Lung (tissue), 5 donors: ENCODE data around the gene RAB26. TPM values are rescaled to one million over a fixed set of nuclear protein-coding genes. Genes with fewer than 3 reads are reported as not detected.

Source experiments
- polyA plus RNA-seq, 2 donors: library from polyadenylated mRNA; stranded (reverse); fragments of 200-250 nt; gene quantifications; one replicate each; pipeline ENCODE4 v1.2.1, GENCODE V29; 2013
- small RNA-seq: library from RNA; depleted of rRNA; stranded (forward); fragments of <200 nt; gene quantifications from one replicate; pipeline ENCODE3, GENCODE V24; 2014; ENCODE audit warnings: low replicate concordance
- total RNA-seq, 2 donors: library from RNA; depleted of rRNA in 1 of 2; stranded (reverse); fragments of >200 nt in 1 of 2; gene quantifications; one replicate each; pipeline ENCODE4 v1.2.1, GENCODE V29; 2014 to 2021
- donor health status: Bipolar disorder and iron deficiency.
- donor health status: healthy.
- donor health status: DM: yes; HTN: yes; CAD: no.

The RAB26 gene
- total and polyA plus RNA-seq, 4 donors: 0.30 to 1.0 (median 0.72) TPM

Small RNA genes within 50 kb of the gene (small RNA-seq; reads per million reads assigned to genes)
- not detected for gene MIR3180-5
- not detected for gene MIR4516
- not detected for gene RF00019
- not detected for gene SNORD60

Other genes with a start within 250 kb of the RAB26 start
- gene HS3ST6, start 230.2 kb upstream of the RAB26 start, total RNA-seq: 1 to 10 TPM in 1 of 2 donors, under 1 TPM in 1; 0.40 to 5.9 TPM
- 1 to 10 TPM in 1 of 2 donors, under 1 TPM in 1; 0.71 to 2.1 TPM for gene HS3ST6, start 230.2 kb upstream of the RAB26 start, polyA plus RNA-seq
- gene MSRB1, start 205.4 kb upstream of the RAB26 start, total RNA-seq: 10 to 100 TPM; 11.1 to 52.1 TPM
- gene MSRB1, start 205.4 kb upstream of the RAB26 start, polyA plus RNA-seq: 100 to 1,000 TPM in 1 of 2 donors, 10 to 100 TPM in 1; 50.2 to 164 TPM
- gene RPL3L, start 193.9 kb upstream of the RAB26 start, total RNA-seq: not detected
- under 1 TPM; 0.01 to 0.04 TPM for gene RPL3L, start 193.9 kb upstream of the RAB26 start, polyA plus RNA-seq
- gene NDUFB10, start 189.1 kb upstream of the RAB26 start, total RNA-seq: 100 to 1,000 TPM; 107 to 124 TPM
- gene NDUFB10, start 189.1 kb upstream of the RAB26 start, polyA plus RNA-seq: 100 to 1,000 TPM; 139 to 187 TPM
- 1,000 to 10,000 TPM; 1,331 to 2,412 TPM for gene RPS2, start 183.8 kb upstream of the RAB26 start, total RNA-seq
- 1,000 to 10,000 TPM; 3,147 to 5,214 TPM for gene RPS2, start 183.8 kb upstream of the RAB26 start, polyA plus RNA-seq
- gene RNF151, start 181.8 kb upstream of the RAB26 start, total RNA-seq: not detected
- gene RNF151, start 181.8 kb upstream of the RAB26 start, polyA plus RNA-seq: under 1 TPM in 1 of 2 donors, not detected in 1; 0.15 TPM
- 10 to 100 TPM; 23.9 to 35.4 TPM for gene TBL3, start 176.6 kb upstream of the RAB26 start, total RNA-seq
- gene TBL3, start 176.6 kb upstream of the RAB26 start, polyA plus RNA-seq: 10 to 100 TPM; 52.8 to 58.8 TPM
- 1 to 10 TPM in 1 of 2 donors, under 1 TPM in 1; 0.28 to 4.5 TPM for gene NOXO1, start 167.2 kb upstream of the RAB26 start, total RNA-seq
- 1 to 10 TPM; 2.0 to 7.3 TPM for gene NOXO1, start 167.2 kb upstream of the RAB26 start, polyA plus RNA-seq
- 10 to 100 TPM in 1 of 2 donors, 1 to 10 TPM in 1; 7.4 to 32.6 TPM for gene GFER, start 164.4 kb upstream of the RAB26 start, total RNA-seq
- 10 to 100 TPM; 18.6 to 63.5 TPM for gene GFER, start 164.4 kb upstream of the RAB26 start, polyA plus RNA-seq
- under 1 TPM; 0.40 to 0.46 TPM for gene SYNGR3, start 158.7 kb upstream of the RAB26 start, total RNA-seq
- gene SYNGR3, start 158.7 kb upstream of the RAB26 start, polyA plus RNA-seq: under 1 TPM; 0.10 to 0.69 TPM
- gene ZNF598, start 138.8 kb upstream of the RAB26 start, total RNA-seq: 10 to 100 TPM; 13.9 to 49.8 TPM
- 10 to 100 TPM; 29.1 to 42.8 TPM for gene ZNF598, start 138.8 kb upstream of the RAB26 start, polyA plus RNA-seq
- gene NPW, start 128.8 kb upstream of the RAB26 start, total RNA-seq: 1 to 10 TPM in 1 of 2 donors, under 1 TPM in 1; 0.71 to 1.3 TPM
- gene NPW, start 128.8 kb upstream of the RAB26 start, polyA plus RNA-seq: under 1 TPM; 0.12 to 0.34 TPM
- 100 to 1,000 TPM; 142 to 468 TPM for gene NHERF2, start 121.7 kb upstream of the RAB26 start, total RNA-seq
- 100 to 1,000 TPM; 192 to 297 TPM for gene NHERF2, start 121.7 kb upstream of the RAB26 start, polyA plus RNA-seq
- 10 to 100 TPM; 19.3 to 37.8 TPM for gene NTHL1, start 100.8 kb upstream of the RAB26 start, total RNA-seq
- gene NTHL1, start 100.8 kb upstream of the RAB26 start, polyA plus RNA-seq: 10 to 100 TPM; 20.4 to 43.5 TPM
- gene TSC2, start 100.6 kb upstream of the RAB26 start, total RNA-seq: 100 to 1,000 TPM in 1 of 2 donors, 10 to 100 TPM in 1; 93.4 to 146 TPM
- 10 to 100 TPM; 36.5 to 51.9 TPM for gene TSC2, start 100.6 kb upstream of the RAB26 start, polyA plus RNA-seq
- gene PKD1, start 12.7 kb upstream of the RAB26 start, total RNA-seq: 100 to 1,000 TPM in 1 of 2 donors, 10 to 100 TPM in 1; 82.9 to 128 TPM
- 10 to 100 TPM; 39.1 to 46.3 TPM for gene PKD1, start 12.7 kb upstream of the RAB26 start, polyA plus RNA-seq
- gene TRAF7, start 7.2 kb downstream of the RAB26 start, total RNA-seq: 10 to 100 TPM; 33.4 to 74.2 TPM
- 10 to 100 TPM; 44.8 to 51.9 TPM for gene TRAF7, start 7.2 kb downstream of the RAB26 start, polyA plus RNA-seq
- gene CASKIN1, start 48.0 kb downstream of the RAB26 start, total RNA-seq: under 1 TPM; 0.09 TPM
- gene CASKIN1, start 48.0 kb downstream of the RAB26 start, polyA plus RNA-seq: under 1 TPM; 0.15 to 0.35 TPM
- 10 to 100 TPM; 17.2 to 42.6 TPM for gene MLST8, start 56.8 kb downstream of the RAB26 start, total RNA-seq
- 10 to 100 TPM; 39.7 to 48.9 TPM for gene MLST8, start 56.8 kb downstream of the RAB26 start, polyA plus RNA-seq
- 1 to 10 TPM; 2.1 to 9.2 TPM for gene BRICD5, start 62.2 kb downstream of the RAB26 start, total RNA-seq
- gene BRICD5, start 62.2 kb downstream of the RAB26 start, polyA plus RNA-seq: 10 to 100 TPM in 1 of 2 donors, 1 to 10 TPM in 1; 9.4 to 13.5 TPM
- 10 to 100 TPM in 1 of 2 donors, 1 to 10 TPM in 1; 3.8 to 20.9 TPM for gene PGP, start 66.2 kb downstream of the RAB26 start, total RNA-seq
- 10 to 100 TPM; 12.5 to 14.9 TPM for gene PGP, start 66.2 kb downstream of the RAB26 start, polyA plus RNA-seq
- 10 to 100 TPM; 21.0 to 30.2 TPM for gene E4F1, start 75.0 kb downstream of the RAB26 start, total RNA-seq
- gene E4F1, start 75.0 kb downstream of the RAB26 start, polyA plus RNA-seq: 10 to 100 TPM; 22.9 to 26.7 TPM
- 1 to 10 TPM in 1 of 2 donors, under 1 TPM in 1; 0.65 to 1.0 TPM for gene DNASE1L2, start 87.8 kb downstream of the RAB26 start, total RNA-seq
- under 1 TPM; 0.69 to 0.71 TPM for gene DNASE1L2, start 87.8 kb downstream of the RAB26 start, polyA plus RNA-seq
- gene ECI1, start 103.0 kb downstream of the RAB26 start, total RNA-seq: 10 to 100 TPM; 35.0 to 71.9 TPM
- 10 to 100 TPM; 55.2 to 87.1 TPM for gene ECI1, start 103.0 kb downstream of the RAB26 start, polyA plus RNA-seq
- 100 to 1,000 TPM in 1 of 2 donors, 10 to 100 TPM in 1; 92.0 to 125 TPM for gene RNPS1, start 119.5 kb downstream of the RAB26 start, total RNA-seq
- 100 to 1,000 TPM in 1 of 2 donors, 10 to 100 TPM in 1; 98.7 to 144 TPM for gene RNPS1, start 119.5 kb downstream of the RAB26 start, polyA plus RNA-seq
- gene ABCA3, start 192.1 kb downstream of the RAB26 start, total RNA-seq: 100 to 1,000 TPM; 486 to 607 TPM
- 100 to 1,000 TPM; 197 to 337 TPM for gene ABCA3, start 192.1 kb downstream of the RAB26 start, polyA plus RNA-seq